Fibroblast of pulmonary artery (primary cell): Measurements from ENCODE around the gene SHH.

Source experiments
- DNase-seq: peaks from one replicate; pipeline ENCODE4 v3.0.0-alpha.2; 2010; ENCODE audit warnings: low read depth
- H3K4me3 ChIP-seq: replicated peaks from 2 replicates; pipeline ENCODE4 v1.5.1; 2011; ENCODE audit warnings: low read depth, mild to moderate bottlenecking, control low read depth, low read length, moderate library complexity
- CTCF ChIP-seq: IDR thresholded peaks from 2 replicates; pipeline ENCODE4 v1.5.1; 2011; ENCODE audit warnings: mild to moderate bottlenecking, control low read depth, low read length, inconsistent platforms; ENCODE audit errors: missing control alignments

SHH gene

GRCh38 chr7:155788616-155789000 lies 23.7 kb downstream of the SHH start:
- no peak for TF ChIP-seq CTCF
- H3K4me3 ChIP-seq = no peak overlapping the region

DNA sequence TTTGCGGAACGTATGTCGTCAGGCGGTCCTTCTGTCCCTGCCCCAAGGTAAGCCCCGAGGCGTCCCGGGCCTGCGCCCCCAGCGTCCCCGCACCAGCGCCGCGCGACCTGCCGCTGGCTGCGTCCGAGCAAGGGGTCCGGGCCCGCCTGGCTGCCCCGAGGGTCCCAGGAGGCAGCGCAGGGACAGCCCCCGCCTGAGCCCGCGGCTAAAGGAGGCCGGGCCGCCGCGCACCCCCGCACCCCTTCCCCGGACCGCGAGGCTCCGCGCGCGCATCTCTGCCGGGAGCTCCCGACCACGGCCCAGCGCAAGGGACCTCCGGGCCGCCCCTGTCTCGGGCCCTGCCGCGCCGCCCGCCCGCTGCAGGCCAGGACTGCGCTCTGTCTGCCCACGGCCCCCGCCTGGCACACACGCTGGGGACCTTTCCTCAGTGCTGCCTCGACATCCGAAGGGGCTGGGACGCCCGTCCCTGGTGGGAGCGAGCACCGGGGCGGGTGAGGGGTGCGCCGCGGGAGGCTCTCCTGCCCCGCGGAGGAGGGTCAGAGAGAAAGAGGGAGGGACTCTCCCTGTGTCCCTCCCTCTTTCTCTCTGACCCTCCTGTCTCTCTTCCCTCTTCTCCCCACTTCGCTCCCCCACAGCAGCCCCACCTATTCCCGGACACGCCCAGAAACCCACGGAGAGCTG lies 25.0 kb downstream of the SHH start:
- no peak for TF ChIP-seq CTCF
- peak overlapping the region; percentile 57 for H3K4me3 ChIP-seq
- no peak for DNase-seq

More at GRCh38 chr7:155788616-155789000, 23.7 kb downstream of the SHH start:
- DNase-seq = no peak

GRCh38 chr7:155786491-155786890 lies 25.8 kb downstream of the SHH start:
- no peak overlapping the region for H3K4me3 ChIP-seq
- TF ChIP-seq CTCF = no peak

GRCh38 chr7:155785536-155785935 lies 26.7 kb downstream of the SHH start:
- no peak overlapping the region for H3K4me3 ChIP-seq
- no peak for TF ChIP-seq CTCF
- no peak for DNase-seq

More at GRCh38 chr7:155786491-155786890, 25.8 kb downstream of the SHH start:
- DNase-seq = no peak

- DNase-seq = no peak
- H3K4me3 ChIP-seq = no peak overlapping the region
- TF ChIP-seq CTCF = no peak
These were observed 29.8 kb downstream of the SHH start for GRCh38 chr7:155782466-155782865.

DNA sequence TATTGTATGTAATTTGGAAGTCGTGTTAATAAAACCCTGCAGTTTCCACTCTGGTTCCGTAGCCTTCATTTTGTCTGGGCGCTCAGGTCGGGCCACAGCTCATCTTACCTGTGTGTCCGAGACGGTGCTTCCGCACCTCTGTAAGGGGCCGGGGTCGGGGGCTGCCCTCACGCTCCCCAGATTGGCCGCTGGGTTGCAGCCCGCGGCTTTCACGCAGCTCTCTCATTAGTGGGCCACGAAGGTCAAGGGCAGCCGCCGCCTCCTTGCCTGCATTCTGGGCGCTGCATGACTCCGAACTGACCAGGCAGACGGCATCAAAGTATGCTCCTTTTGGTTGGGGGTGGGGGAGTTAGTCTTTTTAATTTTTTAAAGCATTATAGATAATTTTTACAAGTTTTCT lies 30.8 kb downstream of the SHH start:
- no peak for DNase-seq
- no peak for TF ChIP-seq CTCF
- no peak overlapping the region for H3K4me3 ChIP-seq

DNA sequence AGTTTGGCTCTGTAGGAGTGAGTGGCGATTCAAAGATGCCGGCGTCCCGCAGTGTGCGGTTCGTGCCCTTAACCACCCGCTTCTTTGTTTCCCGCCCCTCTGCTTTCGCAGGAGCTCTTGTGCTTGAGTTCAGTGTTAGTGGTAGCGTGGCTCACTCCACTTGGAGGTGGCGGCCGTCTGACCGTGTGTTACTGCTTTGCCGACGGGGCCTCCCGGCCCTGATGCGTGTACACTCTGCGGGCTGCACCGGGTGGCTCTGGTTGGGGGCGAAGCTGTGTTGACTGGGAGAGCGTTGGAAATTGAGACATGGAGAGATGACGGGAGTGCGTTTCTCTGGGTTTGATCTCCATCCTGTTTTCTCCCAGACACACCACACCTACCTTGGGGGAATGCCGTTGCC lies 31.4 kb downstream of the SHH start:
- no peak overlapping the region for H3K4me3 ChIP-seq
- no peak for TF ChIP-seq CTCF
- no peak for DNase-seq
